ENCODE measurements around the gene TCEANC.

Gene TCEANC

DNA sequence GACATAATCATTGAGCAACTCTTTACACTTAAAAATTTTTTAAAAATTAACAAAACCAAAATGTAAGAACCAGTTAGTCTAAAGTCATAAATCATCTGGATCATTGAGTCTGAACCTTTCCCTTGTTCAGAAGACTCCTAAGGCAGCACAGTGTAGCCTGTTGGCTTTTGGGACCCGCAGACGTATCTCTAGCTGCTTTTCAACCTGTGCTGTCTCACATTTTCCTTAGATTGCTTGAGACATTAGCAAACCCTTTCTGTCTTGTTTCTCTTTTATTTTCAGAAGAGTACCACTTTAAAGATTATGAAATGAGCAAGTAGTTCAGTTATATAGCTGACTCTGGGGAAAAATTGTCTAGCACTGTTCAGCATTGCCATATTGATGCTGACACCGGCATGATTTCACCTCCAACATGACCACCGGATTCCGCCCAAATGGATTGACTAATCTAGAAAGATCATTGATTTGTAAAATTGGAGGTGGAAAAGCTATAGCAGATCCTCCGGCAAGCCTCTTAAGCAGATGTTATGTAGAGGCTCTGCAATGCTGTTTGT, 8.9 kb downstream of the TCEANC start:
- no peak overlapping the region for H3K9ac ChIP-seq (ENCODE audit: low read depth, low read length, poor library complexity)
- no peaks in the 10 kb centered on the region for H3K9me3 ChIP-seq (replicated peaks in 1 of 2; ENCODE audit: control insufficient read depth in 2 of 2, insufficient read depth in 1 of 2, low read depth in 1 of 2, low read length in 2 of 2)
- no peak overlapping the region for H3K14ac ChIP-seq (ENCODE audit: low read length)
- H3K4me1 ChIP-seq (ENCODE audit: control insufficient read depth in 2 of 2, insufficient read depth in 1 of 2, low read depth in 1 of 2, low read length in 2 of 2): peaks cover 0 to 4% of the 10 kb centered on the region in 2 donors
- no peak overlapping the region for H3K18ac ChIP-seq (ENCODE audit: low read length)
- H2BK5ac ChIP-seq (ENCODE audit: low read length): no peak overlapping the region
- H3K27me3 ChIP-seq (ENCODE audit: control insufficient read depth in 3 of 3, insufficient read depth in 3 of 3, low read depth in 1 of 3, low read length in 3 of 3): peaks cover 0 to 5% (median 0%) of the 10 kb centered on the region in 3 experiments
- no CpG with 5 or more reads among the region's 6 CpGs for WGBS, 2 donors (ENCODE audit: extremely low coverage in 2 of 2, insufficient read length in 2 of 2, insufficient replicate concordance in 1 of 2)
- peaks cover 0 to 12% of the 10 kb centered on the region in 2 donors for H3K36me3 ChIP-seq (replicated peaks in 1 of 2; ENCODE audit: control insufficient read depth in 2 of 2, insufficient read depth in 2 of 2, low read length in 2 of 2)
- DNase-seq (ENCODE audit: low spot score): no peak
- no peak overlapping the region for H4K8ac ChIP-seq (ENCODE audit: low read depth, low read length)
- H2AFZ ChIP-seq (ENCODE audit: low read length): no peak overlapping the region
- no peak overlapping the region for H2BK120ac ChIP-seq (ENCODE audit: low read depth, low read length)
- H3K4me2 ChIP-seq (ENCODE audit: insufficient read depth, low read length, poor library complexity, severe bottlenecking): no peak overlapping the region
- no peak overlapping the region for H3K23ac ChIP-seq (ENCODE audit: low read depth, low read length, poor library complexity)
- no peak overlapping the region for H3K4me3 ChIP-seq (ENCODE audit: low read length in 2 of 2)
- H4K91ac ChIP-seq (ENCODE audit: low read depth, low read length, poor library complexity): no peak overlapping the region
- H3K27ac ChIP-seq (replicated peaks; ENCODE audit: low read length): no peak overlapping the region
- no peak overlapping the region for H3K4ac ChIP-seq (ENCODE audit: low read length)
- no peak overlapping the region for H2BK15ac ChIP-seq (ENCODE audit: low read length)
- H3K79me1 ChIP-seq (ENCODE audit: low read depth, low read length): no peaks in the 10 kb centered on the region
- no peak overlapping the region for H2AK5ac ChIP-seq (ENCODE audit: low read depth, low read length)
- H2BK12ac ChIP-seq (ENCODE audit: low read length): no peak overlapping the region

- Histone ChIP-seq H3K9me3 (replicated peaks in 1 of 2; ENCODE audit: control insufficient read depth in 2 of 2, insufficient read depth in 1 of 2, low read depth in 1 of 2, low read length in 2 of 2) (no peaks in the 10 kb centered on the region), H3K9ac (ENCODE audit: low read depth, low read length, poor library complexity) (no peak overlapping the region), H3K27ac (replicated peaks; ENCODE audit: low read length) (no peak overlapping the region)
These were observed 9.4 kb downstream of the TCEANC start for GRCh38 chrX:13662355-13662791.

DNA sequence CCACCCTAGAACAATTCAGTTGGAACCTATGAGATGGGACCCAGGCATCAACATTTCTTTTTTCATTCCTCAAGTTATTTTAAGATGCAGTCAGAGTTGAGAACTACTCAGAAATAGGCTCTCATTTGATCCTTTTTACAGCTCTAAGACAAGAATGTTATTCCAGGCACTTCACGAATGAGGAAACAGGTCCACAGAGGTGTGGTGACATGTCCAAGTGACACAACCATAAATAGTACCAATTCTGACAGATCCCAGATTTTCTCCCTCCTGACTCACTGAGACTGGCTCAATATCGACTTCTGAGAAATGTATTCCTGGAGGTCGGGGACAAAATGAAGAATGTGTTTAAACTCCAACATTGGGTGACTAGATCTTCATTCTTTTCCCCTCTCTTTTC, 11.1 kb downstream of the TCEANC start:
- Histone ChIP-seq H3K9me3 (replicated peaks in 1 of 2; ENCODE audit: control insufficient read depth in 2 of 2, insufficient read depth in 1 of 2, low read depth in 1 of 2, low read length in 2 of 2) (no peaks in the 10 kb centered on the region), H2AK5ac (ENCODE audit: low read depth, low read length) (no peak overlapping the region), H3K27ac (replicated peaks; ENCODE audit: low read length) (no peak overlapping the region), H3K9ac (ENCODE audit: low read depth, low read length, poor library complexity) (no peak overlapping the region), H4K91ac (ENCODE audit: low read depth, low read length, poor library complexity) (no peak overlapping the region), H2BK12ac (ENCODE audit: low read length) (no peak overlapping the region), H2BK120ac (ENCODE audit: low read depth, low read length) (no peak overlapping the region), H3K4me3 (ENCODE audit: low read length in 2 of 2) (no peak overlapping the region), H4K8ac (ENCODE audit: low read depth, low read length) (no peak overlapping the region), H3K23ac (ENCODE audit: low read depth, low read length, poor library complexity) (no peak overlapping the region), H2AFZ (ENCODE audit: low read length) (no peak overlapping the region), H3K4ac (ENCODE audit: low read length) (no peak overlapping the region), H3K79me1 (ENCODE audit: low read depth, low read length) (no peaks in the 10 kb centered on the region), H3K4me1 (ENCODE audit: control insufficient read depth in 2 of 2, insufficient read depth in 1 of 2, low read depth in 1 of 2, low read length in 2 of 2) (peaks cover 0 to 2% of the 10 kb centered on the region in 2 donors), H2BK15ac (ENCODE audit: low read length) (no peak overlapping the region), H3K14ac (ENCODE audit: low read length) (no peak overlapping the region), H3K27me3 (ENCODE audit: control insufficient read depth in 3 of 3, insufficient read depth in 3 of 3, low read depth in 1 of 3, low read length in 3 of 3) (peaks cover 0 to 5% (median 0%) of the 10 kb centered on the region in 3 experiments), H3K18ac (ENCODE audit: low read length) (no peak overlapping the region), H3K4me2 (ENCODE audit: insufficient read depth, low read length, poor library complexity, severe bottlenecking) (no peak overlapping the region), H3K36me3 (replicated peaks in 1 of 2; ENCODE audit: control insufficient read depth in 2 of 2, insufficient read depth in 2 of 2, low read length in 2 of 2) (peaks cover 0 to 12% of the 10 kb centered on the region in 2 donors), H2BK5ac (ENCODE audit: low read length) (no peak overlapping the region)
- WGBS, 2 donors (ENCODE audit: extremely low coverage in 2 of 2, insufficient read length in 2 of 2, insufficient replicate concordance in 1 of 2): no CpG with 5 or more reads among the region's 3 CpGs
- no peak for DNase-seq (ENCODE audit: low spot score)

More at GRCh38 chrX:13662355-13662791, 9.4 kb downstream of the TCEANC start:
- no peak overlapping the region for H3K18ac ChIP-seq (ENCODE audit: low read length)
- H3K4me2 ChIP-seq (ENCODE audit: insufficient read depth, low read length, poor library complexity, severe bottlenecking): no peak overlapping the region
- no peak overlapping the region for H2AFZ ChIP-seq (ENCODE audit: low read length)
- H2BK5ac ChIP-seq (ENCODE audit: low read length): no peak overlapping the region
- no peak overlapping the region for H2BK12ac ChIP-seq (ENCODE audit: low read length)
- no peak overlapping the region for H3K23ac ChIP-seq (ENCODE audit: low read depth, low read length, poor library complexity)
- no peak overlapping the region for H2BK120ac ChIP-seq (ENCODE audit: low read depth, low read length)
- H4K8ac ChIP-seq (ENCODE audit: low read depth, low read length): no peak overlapping the region
- DNase-seq (ENCODE audit: low spot score): no peak
- no peak overlapping the region for H3K4me3 ChIP-seq (ENCODE audit: low read length in 2 of 2)
- H3K27me3 ChIP-seq (ENCODE audit: control insufficient read depth in 3 of 3, insufficient read depth in 3 of 3, low read depth in 1 of 3, low read length in 3 of 3): peaks cover 0 to 5% (median 0%) of the 10 kb centered on the region in 3 experiments
- peaks cover 0 to 4% of the 10 kb centered on the region in 2 donors for H3K4me1 ChIP-seq (ENCODE audit: control insufficient read depth in 2 of 2, insufficient read depth in 1 of 2, low read depth in 1 of 2, low read length in 2 of 2)
- H2AK5ac ChIP-seq (ENCODE audit: low read depth, low read length): no peak overlapping the region
- no peak overlapping the region for H3K14ac ChIP-seq (ENCODE audit: low read length)
- H4K91ac ChIP-seq (ENCODE audit: low read depth, low read length, poor library complexity): no peak overlapping the region
- no peaks in the 10 kb centered on the region for H3K79me1 ChIP-seq (ENCODE audit: low read depth, low read length)
- no peak overlapping the region for H3K4ac ChIP-seq (ENCODE audit: low read length)
- peaks cover 0 to 12% of the 10 kb centered on the region in 2 donors for H3K36me3 ChIP-seq (replicated peaks in 1 of 2; ENCODE audit: control insufficient read depth in 2 of 2, insufficient read depth in 2 of 2, low read length in 2 of 2)
- H2BK15ac ChIP-seq (ENCODE audit: low read length): no peak overlapping the region
- no CpG with 5 or more reads among the region's 6 CpGs for WGBS, 2 donors (ENCODE audit: extremely low coverage in 2 of 2, insufficient read length in 2 of 2, insufficient replicate concordance in 1 of 2)

- Histone ChIP-seq H3K4ac (ENCODE audit: low read length) (no peak overlapping the region), H3K23ac (ENCODE audit: low read depth, low read length, poor library complexity) (no peak overlapping the region), H2BK5ac (ENCODE audit: low read length) (no peak overlapping the region), H2AK5ac (ENCODE audit: low read depth, low read length) (no peak overlapping the region), H3K27me3 (ENCODE audit: control insufficient read depth in 3 of 3, insufficient read depth in 3 of 3, low read depth in 1 of 3, low read length in 3 of 3) (peaks cover 0 to 5% (median 0%) of the 10 kb centered on the region in 3 experiments), H3K4me2 (ENCODE audit: insufficient read depth, low read length, poor library complexity, severe bottlenecking) (no peak overlapping the region), H2BK15ac (ENCODE audit: low read length) (no peak overlapping the region), H3K14ac (ENCODE audit: low read length) (no peak overlapping the region), H3K18ac (ENCODE audit: low read length) (no peak overlapping the region), H3K27ac (replicated peaks; ENCODE audit: low read length) (no peak overlapping the region), H3K79me1 (ENCODE audit: low read depth, low read length) (no peaks in the 10 kb centered on the region), H2BK12ac (ENCODE audit: low read length) (no peak overlapping the region), H4K91ac (ENCODE audit: low read depth, low read length, poor library complexity) (no peak overlapping the region), H3K4me1 (ENCODE audit: control insufficient read depth in 2 of 2, insufficient read depth in 1 of 2, low read depth in 1 of 2, low read length in 2 of 2) (no peaks in the 10 kb centered on the region), H3K9ac (ENCODE audit: low read depth, low read length, poor library complexity) (no peak overlapping the region), H3K4me3 (ENCODE audit: low read length in 2 of 2) (no peak overlapping the region), H3K36me3 (replicated peaks in 1 of 2; ENCODE audit: control insufficient read depth in 2 of 2, insufficient read depth in 2 of 2, low read length in 2 of 2) (peaks cover 0 to 9% of the 10 kb centered on the region in 2 donors), H2AFZ (ENCODE audit: low read length) (no peak overlapping the region), H3K9me3 (replicated peaks in 1 of 2; ENCODE audit: control insufficient read depth in 2 of 2, insufficient read depth in 1 of 2, low read depth in 1 of 2, low read length in 2 of 2) (no peaks in the 10 kb centered on the region), H2BK120ac (ENCODE audit: low read depth, low read length) (no peak overlapping the region), H4K8ac (ENCODE audit: low read depth, low read length) (no peak overlapping the region)
- WGBS, 2 donors (ENCODE audit: extremely low coverage in 2 of 2, insufficient read length in 2 of 2, insufficient replicate concordance in 1 of 2): no CpG with 5 or more reads among the region's 3 CpGs
- no peak for DNase-seq (ENCODE audit: low spot score)
These were observed 13.9 kb downstream of the TCEANC start for GRCh38 chrX:13666836-13667235.

Measured in neuronal stem cell (in vitro differentiated cells).